Activated gamma-delta T cell treated with Interleukin-2 at 50 U/mL for 16 hours (primary cell): Measurements from ENCODE around the gene GPR183.
A peak's percentile ranks its signal among the peaks of the same experiment; 100 is the strongest.

Experiments
- DNase-seq: peaks from one replicate; pipeline ENCODE4 v3.0.0-alpha.2; 2020

The GPR183 gene

GRCh38 chr13:99290894-99291293, 16.3 kb downstream of the GPR183 start:
- DNase-seq, result no peak

GRCh38 chr13:99289674-99290337, 17.4 kb downstream of the GPR183 start:
- DNase-seq, result peak; percentile 59

- no peak for DNase-seq
These were observed 17.9 kb downstream of the GPR183 start for GRCh38 chr13:99289271-99289670.

- DNase-seq, result no peak
These were observed 19.1 kb downstream of the GPR183 start for GRCh38 chr13:99288089-99288488.

GRCh38 chr13:99287551-99287950, 19.6 kb downstream of the GPR183 start:
- no peak for DNase-seq

- DNase-seq, result no peak
These were observed 21.6 kb downstream of the GPR183 start for GRCh38 chr13:99285432-99286182.

- no peak for DNase-seq
These were observed 24.7 kb downstream of the GPR183 start for GRCh38 chr13:99282264-99283231.

- peak; percentile 54 for DNase-seq
These were observed 25.4 kb downstream of the GPR183 start for GRCh38 chr13:99281811-99282263.

GRCh38 chr13:99280166-99280565, 27.0 kb downstream of the GPR183 start:
- DNase-seq, result no peak

GRCh38 chr13:99279637-99280036, 27.6 kb downstream of the GPR183 start:
- DNase-seq, result no peak

- DNase-seq, result no peak
These were observed 28.4 kb downstream of the GPR183 start for GRCh38 chr13:99278843-99279242.

- DNase-seq, result no peak
These were observed 29.0 kb downstream of the GPR183 start for GRCh38 chr13:99278200-99278599.

- no peak for DNase-seq
These were observed 29.6 kb downstream of the GPR183 start for GRCh38 chr13:99277629-99278028.

- no peak for DNase-seq
These were observed 30.5 kb downstream of the GPR183 start for GRCh38 chr13:99276706-99277105.

GRCh38 chr13:99275093-99275469, 32.1 kb downstream of the GPR183 start:
- DNase-seq, result peak; percentile 26

GRCh38 chr13:99273128-99273527, 34.1 kb downstream of the GPR183 start:
- no peak for DNase-seq

GRCh38 chr13:99272481-99272880, 34.7 kb downstream of the GPR183 start:
- no peak for DNase-seq

GRCh38 chr13:99271249-99271648, 36.0 kb downstream of the GPR183 start:
- no peak for DNase-seq

GRCh38 chr13:99270518-99270917, 36.7 kb downstream of the GPR183 start:
- DNase-seq, result no peak

GRCh38 chr13:99269627-99270241, 37.5 kb downstream of the GPR183 start:
- peak; percentile 31 for DNase-seq

- DNase-seq, result no peak
These were observed 38.4 kb downstream of the GPR183 start for GRCh38 chr13:99268822-99269221.

GRCh38 chr13:99267927-99268326, 39.3 kb downstream of the GPR183 start:
- no peak for DNase-seq

GRCh38 chr13:99266827-99267226, 40.4 kb downstream of the GPR183 start:
- no peak for DNase-seq
